Spleen (tissue), 11 donors: ENCODE measurements around the gene PGK2. TPM values are rescaled to one million over a fixed set of nuclear protein-coding genes. Genes with fewer than 3 reads are reported as not detected.

Experiments used
- DNase-seq: peaks from one replicate; pipeline ENCODE4 v3.0.0-alpha.2; 2020
- H3K27ac ChIP-seq, 8 donors: fragments of 200-600 bp; sonication (generic) in 7 of 8; 1 replicate in 4 of 8; 2 replicates in 4 of 8; pipeline versions ENCODE4 v1.5.0 to v1.8.0; 2016 to 2021; ENCODE audit warnings: inconsistent platforms in 4 of 8, mild to moderate bottlenecking in 4 of 8, moderate library complexity in 1 of 8
- H3K27me3 ChIP-seq, 7 donors: fragments of 200-600 bp; sonication (generic) in 6 of 7; replicated peaks in 1 of 7; 1 replicate in 4 of 7; 2 replicates in 3 of 7; pipeline versions ENCODE4 v1.5.0 to v1.8.0; 2016 to 2021; ENCODE audit warnings: inconsistent platforms in 3 of 7, mild to moderate bottlenecking in 1 of 7
- H3K36me3 ChIP-seq, 6 donors: fragments of 200-600 bp; sonication (generic) in 5 of 6; 1 replicate in 4 of 6; 2 replicates in 2 of 6; pipeline versions ENCODE4 v1.5.0 to v1.8.0; 2016 to 2021; ENCODE audit warnings: inconsistent platforms in 2 of 6
- H3K4me1 ChIP-seq, 6 donors: fragments of 200-600 bp; sonication (generic) in 5 of 6; 1 replicate in 3 of 6; 2 replicates in 3 of 6; pipeline versions ENCODE4 v1.5.0 to v1.8.0; 2016 to 2021; ENCODE audit warnings: inconsistent platforms in 3 of 6
- H3K4me3 ChIP-seq, 8 donors: fragments of 200-600 bp; sonication (generic) in 7 of 8; 1 replicate in 4 of 8; 2 replicates in 4 of 8; pipeline versions ENCODE4 v1.5.0 to v1.8.0; 2016 to 2021; ENCODE audit warnings: inconsistent platforms in 4 of 8, mild to moderate bottlenecking in 4 of 8, moderate library complexity in 2 of 8
- H3K9me3 ChIP-seq, 8 donors: fragments of 200-600 bp; sonication (generic) in 7 of 8; 1 replicate in 4 of 8; 2 replicates in 4 of 8; pipeline versions ENCODE4 v1.5.0 to v1.8.0; 2016 to 2021; ENCODE audit warnings: inconsistent platforms in 4 of 8
- POLR2A ChIP-seq, 3 donors: fragments of 450-650 bp; IDR thresholded peaks; one replicate each; pipeline ENCODE4 v1.5.1; 2017; ENCODE audit warnings: antibody characterized with exemption in 3 of 3, mild to moderate bottlenecking in 1 of 3
- POLR2AphosphoS5 ChIP-seq, 3 donors: sonication (generic); formaldehyde crosslinking; IDR thresholded peaks; one replicate each; pipeline ENCODE4 v1.5.1; 2017; ENCODE audit warnings: antibody characterized with exemption in 3 of 3
- WGBS, 5 donors: extraction: QIAGEN DNeasy Blood & Tissue Kit in 3 of 5; methylation state at CpG; one replicate each; pipeline versions ENCODE4 v1.1.5 to v1.1.7; 2013 to 2018; 5-methylcytosine and 5-hydroxymethylcytosine counted together
- intact Hi-C: fragments of 100-400 bp; cut with DNase I; formaldehyde crosslinking; loops from one replicate; pipeline ENCODE4 v1.15.0; 2023; ENCODE audit warnings: low total_unique reads
- polyA plus RNA-seq, 3 donors: library from polyadenylated mRNA; stranded (reverse); fragments of 200-250 nt; gene quantifications; one replicate each; pipeline ENCODE4 v1.2.1, GENCODE V29; 2013
- total RNA-seq, 7 donors: library from RNA; depleted of rRNA in 3 of 7; stranded (reverse); fragments of >200 nt in 3 of 7; fragmentation: NEBNext Ultra II Directional in 4 of 7; extraction: Animal tissue kit (Norgen Biotek cat#: 25700) in 4 of 7; gene quantifications; one replicate each; pipeline versions ENCODE4 v1.1.0 to v1.2.1, GENCODE V29; 2016 to 2021
- TF ChIP-seq, protein P1 (sequence below), 11 experiments: fragments of 200-600 bp in 7 of 11; fragments of 450-650 bp in 4 of 11; sonication (generic) in 4 of 11; IDR thresholded peaks in 8 of 11; conservative IDR thresholded peaks in 3 of 11; 1 replicate in 7 of 11; 2 replicates in 4 of 11; pipeline versions ENCODE4 v1.4.0 to v1.8.0; 2016 to 2021; ENCODE audit warnings: antibody characterized with exemption in 11 of 11, inconsistent platforms in 4 of 11, mild to moderate bottlenecking in 1 of 11
- donor health status: healthy with polysubstance abuse.
- donor health status: DM: no; HTN: no; CAD: no; lungs with moderate emphysema.
- donor health status: DM: no; HTN: no; CAD: no.
- donor health status: Bipolar disorder and iron deficiency.
- donor health status: healthy.
- donor health status: DM: no; HTN: no; CAD: no.
- donor health status: DM: yes; HTN: yes; CAD: no.

The PGK2 gene
- total and polyA plus RNA-seq, 10 donors: not detected

DNA sequence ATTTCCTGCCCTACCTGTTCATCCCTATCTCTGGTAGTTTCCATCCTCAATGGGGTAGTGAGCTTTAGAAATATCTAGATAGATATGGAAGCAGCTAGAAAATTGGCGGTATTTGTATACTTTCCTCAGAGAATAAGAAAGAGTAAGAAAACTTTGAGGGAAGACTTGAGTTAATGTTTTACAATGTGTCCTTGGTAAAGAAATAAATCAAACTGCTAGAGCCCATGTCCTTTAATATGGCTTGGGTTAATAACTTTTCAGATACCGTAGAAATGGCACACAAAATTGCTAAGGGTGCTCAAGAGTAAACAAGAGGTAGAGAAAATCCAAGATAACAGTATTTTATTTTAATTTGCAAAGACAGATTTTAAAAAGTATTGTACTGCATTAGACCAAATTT is 28.1 kb upstream of the PGK2 start:
- intact Hi-C loops: no loop called here
- Histone ChIP-seq H3K27ac (no peak overlapping the region), H3K9me3 (peaks cover 0 to 5% (median 0%) of the 10 kb centered on the region in 8 donors), H3K27me3 (no peaks in the 10 kb centered on the region), H3K4me3 (no peak overlapping the region), H3K36me3 (no peaks in the 10 kb centered on the region), H3K4me1 (no peaks in the 10 kb centered on the region)
- WGBS, 5 donors: 86 to 98% (median 92%) methylated on average over 2 of the region's 2 CpGs
- TF ChIP-seq POLR2A (IDR thresholded peaks at IDR 0.05) (no peak), POLR2AphosphoS5 (IDR thresholded peaks at IDR 0.05) (no peak)
- TF ChIP-seq, protein P1, sequence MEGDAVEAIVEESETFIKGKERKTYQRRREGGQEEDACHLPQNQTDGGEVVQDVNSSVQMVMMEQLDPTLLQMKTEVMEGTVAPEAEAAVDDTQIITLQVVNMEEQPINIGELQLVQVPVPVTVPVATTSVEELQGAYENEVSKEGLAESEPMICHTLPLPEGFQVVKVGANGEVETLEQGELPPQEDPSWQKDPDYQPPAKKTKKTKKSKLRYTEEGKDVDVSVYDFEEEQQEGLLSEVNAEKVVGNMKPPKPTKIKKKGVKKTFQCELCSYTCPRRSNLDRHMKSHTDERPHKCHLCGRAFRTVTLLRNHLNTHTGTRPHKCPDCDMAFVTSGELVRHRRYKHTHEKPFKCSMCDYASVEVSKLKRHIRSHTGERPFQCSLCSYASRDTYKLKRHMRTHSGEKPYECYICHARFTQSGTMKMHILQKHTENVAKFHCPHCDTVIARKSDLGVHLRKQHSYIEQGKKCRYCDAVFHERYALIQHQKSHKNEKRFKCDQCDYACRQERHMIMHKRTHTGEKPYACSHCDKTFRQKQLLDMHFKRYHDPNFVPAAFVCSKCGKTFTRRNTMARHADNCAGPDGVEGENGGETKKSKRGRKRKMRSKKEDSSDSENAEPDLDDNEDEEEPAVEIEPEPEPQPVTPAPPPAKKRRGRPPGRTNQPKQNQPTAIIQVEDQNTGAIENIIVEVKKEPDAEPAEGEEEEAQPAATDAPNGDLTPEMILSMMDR (IDR thresholded peaks at IDR 0.05 in 8 of 11, conservative IDR thresholded peaks at IDR 0.05 in 3 of 11): no peak
- DNase-seq: no peak

DNA sequence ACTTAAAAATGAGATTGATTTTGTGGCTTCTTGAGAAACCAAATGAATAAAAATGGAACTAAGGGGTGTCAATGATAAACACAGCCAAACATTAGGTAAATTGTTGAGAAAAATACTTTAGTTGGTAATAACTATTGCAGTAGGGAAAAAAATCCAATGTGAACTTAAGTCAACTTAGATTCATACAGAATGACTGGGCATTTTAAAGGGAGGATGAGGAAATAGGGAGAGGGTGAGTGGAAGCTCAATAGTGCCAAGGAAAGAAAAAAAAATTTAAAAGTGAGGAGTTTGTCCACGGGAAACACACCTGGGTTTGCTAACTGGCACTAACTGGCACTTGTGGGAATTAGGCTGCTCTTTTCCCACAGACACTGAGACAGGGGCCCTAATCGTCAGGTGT is 26.2 kb upstream of the PGK2 start:
- H3K27ac ChIP-seq: no peak overlapping the region
- no peaks in the 10 kb centered on the region for H3K36me3 ChIP-seq
- H3K4me1 ChIP-seq: no peaks in the 10 kb centered on the region
- H3K27me3 ChIP-seq: no peaks in the 10 kb centered on the region
- peaks cover 0 to 20% (median 5%) of the 10 kb centered on the region in 8 donors for H3K9me3 ChIP-seq
- TF ChIP-seq POLR2A (IDR thresholded peaks at IDR 0.05): no peak
- no peak for TF ChIP-seq POLR2AphosphoS5 (IDR thresholded peaks at IDR 0.05)
- TF ChIP-seq, protein P1 (IDR thresholded peaks at IDR 0.05 in 8 of 11, conservative IDR thresholded peaks at IDR 0.05 in 3 of 11): no peak
- WGBS, 5 donors: 66 to 81% (median 78%) methylated on average over 2 of the region's 2 CpGs
- DNase-seq: no peak
- intact Hi-C loops: no loop called here
- H3K4me3 ChIP-seq: no peak overlapping the region

DNA sequence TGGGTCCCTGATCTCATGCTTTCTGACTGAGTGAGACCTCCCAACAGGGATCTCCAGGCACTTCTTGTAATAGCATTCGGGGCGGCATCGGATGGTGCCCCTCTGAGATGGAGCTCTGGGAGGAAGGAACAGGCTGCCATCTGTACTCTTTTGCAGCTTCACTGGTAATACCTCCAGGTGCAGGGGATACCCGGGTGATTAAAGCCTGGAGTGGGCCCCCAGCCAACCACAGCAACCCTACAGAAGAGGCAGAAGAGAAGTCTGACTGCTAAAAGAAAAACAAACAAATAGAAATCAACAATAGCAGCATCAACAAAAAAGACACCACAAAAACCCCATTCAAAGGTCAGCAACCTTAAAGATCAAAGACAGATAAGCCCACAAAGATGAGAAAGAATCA is 19.1 kb upstream of the PGK2 start:
- TF ChIP-seq, protein P1 (IDR thresholded peaks at IDR 0.05 in 8 of 11, conservative IDR thresholded peaks at IDR 0.05 in 3 of 11): no peak
- TF ChIP-seq POLR2AphosphoS5 (IDR thresholded peaks at IDR 0.05): no peak
- no peak for TF ChIP-seq POLR2A (IDR thresholded peaks at IDR 0.05)
- no peaks in the 10 kb centered on the region for H3K4me1 ChIP-seq
- DNase-seq: no peak
- no peak overlapping the region for H3K4me3 ChIP-seq
- intact Hi-C loops: no loop called here
- peaks cover 0 to 32% (median 7%) of the 10 kb centered on the region in 8 donors for H3K9me3 ChIP-seq
- no peaks in the 10 kb centered on the region for H3K27me3 ChIP-seq
- 84 to 97% (median 86%) methylated on average over 4 of the region's 4 CpGs for WGBS, 5 donors
- no peak overlapping the region for H3K27ac ChIP-seq
- H3K36me3 ChIP-seq: no peaks in the 10 kb centered on the region

GRCh38 chr6:49805246-49805645 is 18.2 kb upstream of the PGK2 start:
- WGBS, 5 donors: 65 to 92% (median 72%) methylated on average over 1 to 3 of the region's 3 CpGs

More at GRCh38 chr6:49805246-49805645, 18.2 kb upstream of the PGK2 start:
- H3K27ac ChIP-seq: no peak overlapping the region
- no peak for DNase-seq
- no peak overlapping the region for H3K4me3 ChIP-seq
- peaks cover 0 to 30% (median 5%) of the 10 kb centered on the region in 8 donors for H3K9me3 ChIP-seq
- H3K27me3 ChIP-seq: no peaks in the 10 kb centered on the region
- intact Hi-C loops: no loop called here
- H3K36me3 ChIP-seq: no peaks in the 10 kb centered on the region
- TF ChIP-seq POLR2A (IDR thresholded peaks at IDR 0.05) (no peak), POLR2AphosphoS5 (IDR thresholded peaks at IDR 0.05) (no peak)
- TF ChIP-seq, protein P1 (IDR thresholded peaks at IDR 0.05 in 8 of 11, conservative IDR thresholded peaks at IDR 0.05 in 3 of 11): no peak
- H3K4me1 ChIP-seq: no peaks in the 10 kb centered on the region
